HEK293T (cell line): ENCODE results near the gene AP4S1.

ENCODE experiments used
- CTCF ChIA-PET: fragments of 350-600 bp; formaldehyde crosslinking; extraction: SDS; loops from one replicate; lab custom pipeline; 2021; ENCODE audit warnings: antibody characterized with exemption, inconsistent platforms; lab: Yijun Ruan, JAX
- POLR2A ChIA-PET: fragments of 350-600 bp; formaldehyde crosslinking; extraction: SDS; loops from one replicate; lab custom pipeline; 2020; ENCODE audit warnings: antibody characterized with exemption, inconsistent platforms; lab: Yijun Ruan, JAX
- DNase-seq: peaks from one replicate; pipeline ENCODE4 v3.0.0; 2012; ENCODE audit warnings: mixed read lengths; ENCODE audit errors: extremely low spot score
- ARNT ChIP-seq: fragments of 450-650 bp; IDR thresholded peaks from 2 replicates; pipeline ENCODE4 v1.6.1; 2017; ENCODE audit warnings: mild to moderate bottlenecking
- BHLHE40 ChIP-seq: fragments of 450-650 bp; IDR thresholded peaks from 2 replicates; pipeline ENCODE4 v1.6.1; 2016; ENCODE audit warnings: mild to moderate bottlenecking, moderate library complexity, borderline replicate concordance
- CTBP1 ChIP-seq: fragments of 450-650 bp; IDR thresholded peaks from 2 replicates; pipeline ENCODE4 v1.6.1; 2016; ENCODE audit warnings: borderline replicate concordance
- ELF4 ChIP-seq: fragments of 450-650 bp; IDR thresholded peaks from 2 replicates; pipeline ENCODE4 v1.6.1; 2017; ENCODE audit warnings: antibody characterized with exemption
- FOXA1 ChIP-seq: fragments of 450-650 bp; IDR thresholded peaks from 2 replicates; pipeline ENCODE4 v1.6.1; 2016; ENCODE audit warnings: mild to moderate bottlenecking
- FOXK2 ChIP-seq: fragments of 450-650 bp; IDR thresholded peaks from 2 replicates; pipeline ENCODE4 v1.6.1; 2016; ENCODE audit warnings: mild to moderate bottlenecking
- FOXM1 ChIP-seq: fragments of 450-650 bp; IDR thresholded peaks from 2 replicates; pipeline ENCODE4 v1.6.1; 2017; ENCODE audit warnings: mild to moderate bottlenecking, borderline replicate concordance
- HDGF ChIP-seq: fragments of 450-650 bp; IDR thresholded peaks from 2 replicates; pipeline ENCODE4 v1.6.1; 2017; ENCODE audit warnings: antibody characterized with exemption, borderline replicate concordance
- L3MBTL2 ChIP-seq: fragments of 450-650 bp; conservative IDR thresholded peaks from 2 replicates; pipeline ENCODE4 v1.6.1; 2016; ENCODE audit warnings: mild to moderate bottlenecking
- LEF1 ChIP-seq: fragments of 450-650 bp; IDR thresholded peaks from 2 replicates; pipeline ENCODE4 v1.6.1; 2017; ENCODE audit warnings: mild to moderate bottlenecking, borderline replicate concordance
- NFRKB ChIP-seq: fragments of 450-650 bp; IDR thresholded peaks from 2 replicates; pipeline ENCODE4 v1.6.1; 2016; ENCODE audit warnings: mild to moderate bottlenecking, moderate library complexity
- SP1 ChIP-seq: fragments of 450-650 bp; IDR thresholded peaks from 2 replicates; pipeline ENCODE4 v1.6.1; 2017
- SUZ12 ChIP-seq: fragments of 450-650 bp; IDR thresholded peaks from 2 replicates; pipeline ENCODE4 v1.6.1; 2016; ENCODE audit warnings: mild to moderate bottlenecking
- TARDBP ChIP-seq: fragments of 450-650 bp; IDR thresholded peaks from 2 replicates; pipeline ENCODE4 v1.6.1; 2016
- ZNF384 ChIP-seq: fragments of 450-650 bp; IDR thresholded peaks from 2 replicates; pipeline ENCODE4 v1.6.1; 2016
- TF ChIP-seq, protein P1 (sequence below): fragments of 450-650 bp; IDR thresholded peaks from 2 replicates; pipeline ENCODE4 v1.6.1; 2016

Gene AP4S1

DNA sequence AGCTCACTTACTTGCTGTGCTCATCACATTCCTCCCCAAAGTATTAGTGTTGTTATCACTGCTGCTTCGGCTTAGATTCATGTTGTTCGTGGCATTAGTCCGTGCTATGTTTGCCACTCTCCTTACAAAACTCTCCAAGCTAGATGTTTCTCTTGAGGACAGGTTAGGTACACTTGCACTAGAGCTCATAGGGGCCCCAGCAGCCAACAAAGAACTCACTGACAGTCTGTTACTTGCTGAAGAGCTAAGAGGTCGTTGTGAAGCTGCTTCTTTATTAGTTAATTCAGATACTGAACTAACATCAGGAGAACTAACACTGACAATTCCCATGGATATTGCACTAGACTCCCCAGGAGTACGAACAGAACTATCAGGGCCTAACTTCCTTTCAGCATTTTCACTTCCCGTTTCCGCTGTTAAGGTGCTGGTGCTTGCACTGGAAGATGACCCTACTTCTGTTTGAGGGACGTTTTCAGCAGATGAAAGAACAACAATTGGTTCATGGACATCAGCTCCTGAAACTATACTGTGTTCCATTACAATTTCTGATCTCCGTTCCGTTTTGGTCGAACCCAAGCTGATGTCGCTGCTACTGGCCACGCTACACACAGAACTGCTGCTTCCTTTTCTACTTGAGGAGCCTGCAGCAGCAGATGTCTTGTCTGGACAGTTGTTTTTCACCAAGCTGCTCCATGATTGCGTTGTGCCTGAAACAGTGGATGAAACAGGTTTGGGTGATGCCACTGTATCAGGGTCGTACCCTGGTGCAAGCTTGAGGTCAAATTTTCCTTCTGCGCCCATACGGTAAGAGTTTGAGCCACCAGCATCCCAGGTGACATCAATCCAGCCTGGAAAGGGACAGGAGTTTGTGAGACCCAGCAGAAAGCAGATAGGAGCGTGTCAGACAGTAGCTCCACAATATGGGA lies 103.4 kb downstream of the AP4S1 start:
- ChIA-PET CTCF (interaction anchor here (0.6 to 0.7 kb wide), 3 partner anchors 20 to 324 kb away, joined by 3 read pairs; no protein-coding TSS in a partner anchor), POLR2A (no interaction called here)
- DNase-seq: no peak
- TF ChIP-seq ZNF384: no peak

DNA sequence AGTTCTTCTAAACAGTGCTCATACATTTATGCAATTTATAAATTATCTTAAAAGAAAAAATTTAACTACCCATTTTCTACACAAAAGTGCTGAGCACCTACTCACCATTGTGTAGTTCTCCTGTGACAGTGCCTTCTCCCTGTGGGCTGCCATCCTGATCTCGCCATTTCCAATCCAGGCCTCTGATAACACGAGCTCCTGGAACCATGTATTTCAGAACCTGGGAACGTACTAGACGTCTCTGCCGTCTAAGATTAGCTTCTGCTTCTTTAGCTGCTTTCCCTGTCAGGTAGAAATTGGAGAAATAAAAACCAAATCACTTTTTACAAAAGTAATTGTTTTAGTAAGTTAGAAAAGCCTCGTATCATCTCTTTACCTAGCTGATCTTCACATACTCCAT lies 107.7 kb downstream of the AP4S1 start:
- ChIA-PET POLR2A (no interaction called here), CTCF (no interaction called here)
- DNase-seq: no peak
- TF ChIP-seq CTBP1 (no peak), LEF1 (no peak), L3MBTL2 (no peak), ARNT (no peak), FOXK2 (no peak), FOXA1 (no peak), FOXM1 (no peak), SUZ12 (no peak), ZNF384 (no peak), ELF4 (no peak), BHLHE40 (no peak), SP1 (no peak), TARDBP (no peak), HDGF (no peak)
- TF ChIP-seq, protein P1, sequence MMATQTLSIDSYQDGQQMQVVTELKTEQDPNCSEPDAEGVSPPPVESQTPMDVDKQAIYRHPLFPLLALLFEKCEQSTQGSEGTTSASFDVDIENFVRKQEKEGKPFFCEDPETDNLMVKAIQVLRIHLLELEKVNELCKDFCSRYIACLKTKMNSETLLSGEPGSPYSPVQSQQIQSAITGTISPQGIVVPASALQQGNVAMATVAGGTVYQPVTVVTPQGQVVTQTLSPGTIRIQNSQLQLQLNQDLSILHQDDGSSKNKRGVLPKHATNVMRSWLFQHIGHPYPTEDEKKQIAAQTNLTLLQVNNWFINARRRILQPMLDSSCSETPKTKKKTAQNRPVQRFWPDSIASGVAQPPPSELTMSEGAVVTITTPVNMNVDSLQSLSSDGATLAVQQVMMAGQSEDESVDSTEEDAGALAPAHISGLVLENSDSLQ: no peak

DNA sequence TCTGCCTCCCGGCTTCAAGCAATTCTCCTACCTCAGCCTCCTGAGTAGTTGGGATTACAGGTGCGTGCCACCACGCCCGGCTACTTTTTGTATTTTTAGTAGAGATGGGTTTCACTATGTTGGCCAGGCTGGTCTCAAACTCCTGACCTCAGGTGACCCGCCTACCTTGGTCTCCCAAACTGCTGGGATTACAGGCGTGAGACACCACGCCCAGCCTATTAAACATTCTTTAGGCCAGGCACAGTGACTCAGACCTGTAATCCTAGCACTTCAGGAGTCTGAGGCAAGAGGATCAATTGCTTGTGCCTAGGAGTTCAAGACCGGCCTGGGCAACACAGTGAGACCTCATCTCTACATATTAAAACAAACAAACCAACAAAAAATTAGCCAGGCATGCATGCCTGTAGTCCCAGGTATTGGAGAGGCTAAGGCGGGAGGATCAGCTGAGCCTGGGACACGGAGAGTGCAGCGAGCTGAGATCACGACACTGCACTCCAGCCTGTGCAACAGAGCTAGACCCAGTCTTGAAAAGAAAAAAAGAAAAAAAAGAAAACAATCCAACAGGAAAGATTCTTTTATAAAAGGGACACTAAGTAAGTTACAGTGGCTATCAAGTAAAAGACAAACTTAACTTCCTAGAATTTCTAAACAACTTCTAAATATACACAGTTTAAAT lies 111.9 kb downstream of the AP4S1 start:
- TF ChIP-seq, protein P1: no peak
- TF ChIP-seq ELF4 (no peak), FOXK2 (no peak), L3MBTL2 (no peak), ARNT (no peak), LEF1 (no peak), CTBP1 (no peak), SP1 (no peak), FOXA1 (no peak), BHLHE40 (no peak), HDGF (no peak), ZNF384 (no peak), NFRKB (no peak), SUZ12 (no peak), FOXM1 (no peak), TARDBP (no peak)
- DNase-seq: no peak
- POLR2A ChIA-PET: no interaction called here
- CTCF ChIA-PET: no interaction called here

DNA sequence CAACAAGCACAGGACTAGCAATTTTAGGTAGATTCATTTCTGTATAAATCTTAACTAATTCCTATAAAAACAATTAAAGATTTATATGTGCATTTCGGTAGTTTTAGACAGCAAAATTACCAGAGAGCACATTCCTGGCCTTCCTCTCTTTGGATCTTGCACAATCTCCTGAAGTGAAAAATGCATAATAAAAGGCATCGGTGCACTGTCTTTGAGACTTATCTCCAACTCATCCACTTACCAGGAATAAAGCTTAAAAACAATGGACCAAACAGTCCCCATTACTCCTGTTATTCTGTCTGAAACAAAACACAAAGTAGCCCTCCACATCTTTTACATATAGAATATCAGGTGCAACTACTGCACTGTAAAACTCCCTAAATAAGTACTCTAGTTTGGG lies 112.9 kb downstream of the AP4S1 start:
- no peak for DNase-seq
- ChIA-PET CTCF (interaction anchor here (0.6 kb wide), 1 partner anchor 83 kb away, joined by 3 read pairs; no protein-coding TSS in a partner anchor), POLR2A (no interaction called here)
- TF ChIP-seq SP1 (no peak), FOXM1 (no peak), FOXK2 (no peak), ELF4 (no peak), TARDBP (no peak), CTBP1 (no peak), L3MBTL2 (no peak), SUZ12 (no peak), HDGF (no peak), LEF1 (no peak), ZNF384 (no peak), FOXA1 (no peak), NFRKB (no peak), BHLHE40 (no peak), ARNT (no peak)
- TF ChIP-seq, protein P1: no peak

DNA sequence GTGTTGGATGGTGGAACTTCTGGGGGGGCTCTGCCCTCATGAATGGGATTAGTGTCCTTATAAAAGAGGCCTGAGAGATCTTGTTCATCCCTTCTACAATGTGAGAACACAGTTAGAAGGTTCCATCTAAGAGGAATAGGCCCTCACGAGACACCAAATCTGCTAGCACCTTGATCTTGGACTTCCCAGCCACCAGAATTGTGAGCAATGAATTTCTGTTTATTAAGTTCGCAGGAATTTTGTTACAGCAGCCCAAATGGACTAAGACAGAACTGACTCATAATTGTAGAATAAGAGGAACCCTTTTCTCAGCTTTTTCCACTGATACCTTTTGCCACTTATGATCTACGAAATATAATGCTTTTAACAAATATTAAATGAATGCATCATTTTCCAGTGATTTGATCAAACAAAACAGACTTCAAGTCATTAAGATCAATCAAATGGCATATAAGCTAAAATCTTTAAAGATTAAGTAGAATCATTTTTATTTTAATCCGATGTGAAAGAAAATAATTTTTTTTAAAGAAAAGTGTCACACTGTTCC lies 113.9 kb downstream of the AP4S1 start:
- CTCF ChIA-PET: no interaction called here
- TF ChIP-seq L3MBTL2 (no peak), ZNF384 (no peak), NFRKB (no peak), SUZ12 (no peak), FOXA1 (no peak), HDGF (no peak), LEF1 (no peak), BHLHE40 (no peak), FOXK2 (no peak), ARNT (no peak), SP1 (no peak), FOXM1 (no peak), CTBP1 (no peak), ELF4 (no peak), TARDBP (no peak)
- TF ChIP-seq, protein P1: no peak
- no peak for DNase-seq
- POLR2A ChIA-PET: no interaction called here
